ENCODE results near the gene ZBTB16. TPM values are rescaled to one million over a fixed set of nuclear protein-coding genes. Genes with fewer than 3 reads are reported as not detected.

Gene ZBTB16
- polyA plus RNA-seq, 1 experiment = not detected

- Histone ChIP-seq H3K27ac (ENCODE audit: low read depth, low read length) (no peak overlapping the region), H3K9me3 (ENCODE audit: control insufficient read depth, insufficient read depth, low read length) (no peaks in the 10 kb centered on the region), H3K4me3 (ENCODE audit: low read depth, low read length) (no peak overlapping the region), H3K27me3 (ENCODE audit: control insufficient read depth, insufficient read depth, low read length) (no peaks in the 10 kb centered on the region)
- DNase-seq (ENCODE audit: low read depth, low spot score) = no peak
- ChIA-PET POLR2A (no interaction called here), CTCF (no interaction called here)
- no peak for TF ChIP-seq CTCF (IDR thresholded peaks at IDR 0.05; ENCODE audit: low read depth, low read length)
Observed at GRCh38 chr11:114216796-114217180, 157.3 kb downstream of the ZBTB16 start.

GRCh38 chr11:114218508-114218907 is 159.0 kb downstream of the ZBTB16 start:
- TF ChIP-seq CTCF (IDR thresholded peaks at IDR 0.05; ENCODE audit: low read depth, low read length) = no peak
- H3K27ac ChIP-seq (ENCODE audit: low read depth, low read length) = no peak overlapping the region
- no peaks in the 10 kb centered on the region for H3K27me3 ChIP-seq (ENCODE audit: control insufficient read depth, insufficient read depth, low read length)
- no peak overlapping the region for H3K4me3 ChIP-seq (ENCODE audit: low read depth, low read length)
- POLR2A ChIA-PET = no interaction called here
- CTCF ChIA-PET = no interaction called here
- H3K9me3 ChIP-seq (ENCODE audit: control insufficient read depth, insufficient read depth, low read length) = no peaks in the 10 kb centered on the region
- no peak for DNase-seq (ENCODE audit: low read depth, low spot score)

GRCh38 chr11:114219559-114220349 is 160.2 kb downstream of the ZBTB16 start:
- no peak for TF ChIP-seq CTCF (IDR thresholded peaks at IDR 0.05; ENCODE audit: low read depth, low read length)
- ChIA-PET CTCF (interaction anchor here (0.7 kb wide), 1 partner anchor 44 kb away, joined by 3 read pairs; no protein-coding TSS in a partner anchor), POLR2A (interaction anchor here (0.6 kb wide), 1 partner anchor 23 kb away, joined by 3 read pairs; no protein-coding TSS in a partner anchor)
- Histone ChIP-seq H3K9me3 (ENCODE audit: control insufficient read depth, insufficient read depth, low read length) (no peaks in the 10 kb centered on the region), H3K4me3 (ENCODE audit: low read depth, low read length) (no peak overlapping the region), H3K27ac (ENCODE audit: low read depth, low read length) (no peak overlapping the region), H3K27me3 (ENCODE audit: control insufficient read depth, insufficient read depth, low read length) (no peaks in the 10 kb centered on the region)
- DNase-seq (ENCODE audit: low read depth, low spot score) = no peak

GRCh38 chr11:114221037-114221436 is 161.5 kb downstream of the ZBTB16 start:
- Histone ChIP-seq H3K27ac (ENCODE audit: low read depth, low read length) (no peak overlapping the region), H3K27me3 (ENCODE audit: control insufficient read depth, insufficient read depth, low read length) (no peaks in the 10 kb centered on the region), H3K4me3 (ENCODE audit: low read depth, low read length) (no peak overlapping the region), H3K9me3 (ENCODE audit: control insufficient read depth, insufficient read depth, low read length) (no peaks in the 10 kb centered on the region)
- no peak for TF ChIP-seq CTCF (IDR thresholded peaks at IDR 0.05; ENCODE audit: low read depth, low read length)
- ChIA-PET POLR2A (no interaction called here), CTCF (interaction anchor here (0.6 to 1.2 kb wide), 2 partner anchors 41 to 248 kb away, joined by 3 to 4 read pairs; no protein-coding TSS in a partner anchor)
- no peak for DNase-seq (ENCODE audit: low read depth, low spot score)

- peaks cover 5% of the 10 kb centered on the region for H3K27me3 ChIP-seq (ENCODE audit: control insufficient read depth, insufficient read depth, low read length)
- no peak for DNase-seq (ENCODE audit: low read depth, low spot score)
- no peak overlapping the region for H3K4me3 ChIP-seq (ENCODE audit: low read depth, low read length)
- ChIA-PET POLR2A (no interaction called here), CTCF (interaction anchor here (0.6 to 1.9 kb wide), 2 partner anchors 35 to 624 kb away, joined by 4 to 5 read pairs; no protein-coding TSS in a partner anchor)
- TF ChIP-seq CTCF (IDR thresholded peaks at IDR 0.05; ENCODE audit: low read depth, low read length) = no peak
- H3K9me3 ChIP-seq (ENCODE audit: control insufficient read depth, insufficient read depth, low read length) = no peaks in the 10 kb centered on the region
- no peak overlapping the region for H3K27ac ChIP-seq (ENCODE audit: low read depth, low read length)
Observed at GRCh38 chr11:114225661-114226060, 166.2 kb downstream of the ZBTB16 start.
